DMS79 treated with DMSO at 0.1 percent for 48 hours (cell line): Measurements from ENCODE around the gene CDH20.

Source experiments
- DNase-seq: peaks from one replicate; lab custom pipeline; 2025; lab: John Stamatoyannopoulos, UW

Gene CDH20

GRCh38 chr18:61531182-61531581 lies 198.0 kb downstream of the CDH20 start:
- no peak for DNase-seq

GRCh38 chr18:61531891-61532290 lies 198.7 kb downstream of the CDH20 start:
- DNase-seq, result no peak

- DNase-seq, result no peak
Measured at GRCh38 chr18:61535401-61535800, 202.2 kb downstream of the CDH20 start.

GRCh38 chr18:61541673-61542072 lies 208.4 kb downstream of the CDH20 start:
- DNase-seq, result no peak

GRCh38 chr18:61542596-61542995 lies 209.4 kb downstream of the CDH20 start:
- no peak for DNase-seq

GRCh38 chr18:61543518-61543917 lies 210.3 kb downstream of the CDH20 start:
- DNase-seq, result no peak

GRCh38 chr18:61544178-61544577 lies 210.9 kb downstream of the CDH20 start:
- no peak for DNase-seq

- DNase-seq, result no peak
Measured at GRCh38 chr18:61545281-61546245, 212.3 kb downstream of the CDH20 start.

- DNase-seq, result no peak
Measured at GRCh38 chr18:61546590-61546989, 213.4 kb downstream of the CDH20 start.

- DNase-seq, result no peak
Measured at GRCh38 chr18:61549416-61549815, 216.2 kb downstream of the CDH20 start.

- no peak for DNase-seq
Measured at GRCh38 chr18:61549889-61550288, 216.7 kb downstream of the CDH20 start.

- DNase-seq, result no peak
Measured at GRCh38 chr18:61551586-61551985, 218.4 kb downstream of the CDH20 start.

- DNase-seq, result no peak
Measured at GRCh38 chr18:61553045-61553659, 219.9 kb downstream of the CDH20 start.

- DNase-seq, result no peak
Measured at GRCh38 chr18:61554117-61554776, 221.0 kb downstream of the CDH20 start.

GRCh38 chr18:61554946-61555361 lies 221.7 kb downstream of the CDH20 start:
- DNase-seq, result no peak

- no peak for DNase-seq
Measured at GRCh38 chr18:61556316-61556715, 223.1 kb downstream of the CDH20 start.

GRCh38 chr18:61556862-61557261 lies 223.6 kb downstream of the CDH20 start:
- no peak for DNase-seq

- DNase-seq, result no peak
Measured at GRCh38 chr18:61569176-61569892, 236.1 kb downstream of the CDH20 start.

- DNase-seq, result no peak
Measured at GRCh38 chr18:61570070-61570469, 236.8 kb downstream of the CDH20 start.

GRCh38 chr18:61572084-61572655 lies 238.9 kb downstream of the CDH20 start:
- no peak for DNase-seq

- no peak for DNase-seq
Measured at GRCh38 chr18:61572871-61573270, 239.6 kb downstream of the CDH20 start.

GRCh38 chr18:61574665-61575064 lies 241.4 kb downstream of the CDH20 start:
- DNase-seq, result no peak
